HFFc6 (cell line): ENCODE data around the gene MLH3. TPM values are rescaled to one million over a fixed set of nuclear protein-coding genes. Genes with fewer than 3 reads are reported as not detected.

Source experiments
- DNase-seq: peaks from one replicate; pipeline ENCODE4 v3.0.0-alpha.2; 2018
- H3K27ac Mint-ChIP-seq: 2 replicates; pipeline ENCODE4 v1.8.0; 2020; ENCODE audit warnings: mild to moderate bottlenecking, mixed read lengths
- H3K27me3 Mint-ChIP-seq: 2 replicates; pipeline ENCODE4 v1.8.0; 2021; ENCODE audit warnings: mild to moderate bottlenecking, moderate library complexity, mixed read lengths; ENCODE audit not compliant: insufficient read depth
- H3K36me3 Mint-ChIP-seq: 2 replicates; pipeline ENCODE4 v1.8.0; 2021; ENCODE audit warnings: low read depth, mixed read lengths
- H3K4me1 Mint-ChIP-seq: 2 replicates; pipeline ENCODE4 v1.8.0; 2020; ENCODE audit warnings: low read depth, mixed read lengths
- H3K4me3 Mint-ChIP-seq: 2 replicates; pipeline ENCODE4 v1.8.0; 2020; ENCODE audit warnings: mild to moderate bottlenecking, moderate library complexity, mixed read lengths
- H3K9me3 Mint-ChIP-seq: 2 replicates; pipeline ENCODE4 v1.8.0; 2020; ENCODE audit warnings: mild to moderate bottlenecking, mixed read lengths
- total RNA-seq, 6 experiments: library from RNA; stranded (reverse); fragmentation: NEBNext Ultra II Directional; extraction: Animal tissue kit (Norgen Biotek cat#: 25700); gene quantifications; 2 replicates in 1 of 6; 3 replicates in 5 of 6; pipeline ENCODE4 v1.2.3, GENCODE V29; 2021
- TF ChIP-seq, protein P1 (sequence below): fragments of 200-600 bp; sonication (generic); IDR thresholded peaks from 2 replicates; pipeline ENCODE4 v1.5.0; 2021; ENCODE audit warnings: antibody characterized with exemption, mild to moderate bottlenecking

The MLH3 gene
- total RNA-seq, 6 experiments from 2014 or later: 5.4 to 11.6 (median 7.6) TPM

GRCh38 chr14:75049731-75050201 lies 1.5 kb downstream of the MLH3 start:
- peaks cover 3% of the 10 kb centered on the region for H3K27me3 Mint-ChIP-seq
- DNase-seq: no peak
- no peak overlapping the region; the same call in 1 of the 2 replicates for H3K27ac Mint-ChIP-seq
- no peaks in the 10 kb centered on the region for H3K9me3 Mint-ChIP-seq
- TF ChIP-seq, protein P1, sequence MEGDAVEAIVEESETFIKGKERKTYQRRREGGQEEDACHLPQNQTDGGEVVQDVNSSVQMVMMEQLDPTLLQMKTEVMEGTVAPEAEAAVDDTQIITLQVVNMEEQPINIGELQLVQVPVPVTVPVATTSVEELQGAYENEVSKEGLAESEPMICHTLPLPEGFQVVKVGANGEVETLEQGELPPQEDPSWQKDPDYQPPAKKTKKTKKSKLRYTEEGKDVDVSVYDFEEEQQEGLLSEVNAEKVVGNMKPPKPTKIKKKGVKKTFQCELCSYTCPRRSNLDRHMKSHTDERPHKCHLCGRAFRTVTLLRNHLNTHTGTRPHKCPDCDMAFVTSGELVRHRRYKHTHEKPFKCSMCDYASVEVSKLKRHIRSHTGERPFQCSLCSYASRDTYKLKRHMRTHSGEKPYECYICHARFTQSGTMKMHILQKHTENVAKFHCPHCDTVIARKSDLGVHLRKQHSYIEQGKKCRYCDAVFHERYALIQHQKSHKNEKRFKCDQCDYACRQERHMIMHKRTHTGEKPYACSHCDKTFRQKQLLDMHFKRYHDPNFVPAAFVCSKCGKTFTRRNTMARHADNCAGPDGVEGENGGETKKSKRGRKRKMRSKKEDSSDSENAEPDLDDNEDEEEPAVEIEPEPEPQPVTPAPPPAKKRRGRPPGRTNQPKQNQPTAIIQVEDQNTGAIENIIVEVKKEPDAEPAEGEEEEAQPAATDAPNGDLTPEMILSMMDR: no peak
- H3K4me1 Mint-ChIP-seq: peaks cover 93% of the 10 kb centered on the region
- H3K36me3 Mint-ChIP-seq: peaks cover 11% of the 10 kb centered on the region
- H3K4me3 Mint-ChIP-seq: peak overlapping the region; percentile 84

GRCh38 chr14:75049136-75049535 lies 2.1 kb downstream of the MLH3 start:
- H3K27me3 Mint-ChIP-seq: peaks cover 3% of the 10 kb centered on the region
- TF ChIP-seq, protein P1: no peak
- no peak for DNase-seq
- H3K9me3 Mint-ChIP-seq: no peaks in the 10 kb centered on the region
- peaks cover 93% of the 10 kb centered on the region for H3K4me1 Mint-ChIP-seq
- H3K4me3 Mint-ChIP-seq: no peak overlapping the region
- H3K27ac Mint-ChIP-seq: no peak overlapping the region
- peaks cover 11% of the 10 kb centered on the region for H3K36me3 Mint-ChIP-seq

DNA sequence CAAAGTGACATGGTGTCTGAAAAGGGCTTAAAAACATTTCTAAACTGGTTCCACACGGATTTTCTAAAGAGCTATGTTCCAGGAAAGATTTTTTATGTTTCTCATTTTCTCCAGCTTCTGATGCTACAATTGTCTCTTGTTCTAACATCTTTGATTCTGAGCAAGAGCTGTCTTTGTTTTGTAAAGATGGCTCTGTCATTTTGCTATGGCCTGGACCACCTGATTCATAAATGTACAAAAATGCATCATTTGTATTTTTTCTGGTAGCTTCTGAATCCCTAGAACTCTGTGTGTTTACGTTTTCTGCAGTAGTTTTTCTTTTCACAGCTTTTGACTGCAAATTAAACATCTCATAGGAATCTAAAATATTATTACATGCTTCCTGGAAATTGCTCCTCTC lies 3.2 kb downstream of the MLH3 start:
- Mint-ChIP-seq H3K4me1 (peaks cover 89% of the 10 kb centered on the region), H3K9me3 (no peaks in the 10 kb centered on the region), H3K27me3 (peaks cover 3% of the 10 kb centered on the region), H3K4me3 (no peak overlapping the region), H3K36me3 (peaks cover 11% of the 10 kb centered on the region), H3K27ac (peak overlapping the region; percentile 5; the same call in 1 of the 2 replicates)
- TF ChIP-seq, protein P1: no peak
- DNase-seq: no peak

GRCh38 chr14:75047506-75047905 lies 3.8 kb downstream of the MLH3 start:
- peaks cover 86% of the 10 kb centered on the region for H3K4me1 Mint-ChIP-seq
- no peaks in the 10 kb centered on the region for H3K9me3 Mint-ChIP-seq
- peaks cover 3% of the 10 kb centered on the region for H3K27me3 Mint-ChIP-seq
- H3K4me3 Mint-ChIP-seq: peak overlapping the region; percentile 38; the same call in 1 of the 2 replicates
- DNase-seq: no peak
- H3K27ac Mint-ChIP-seq: peak overlapping the region; percentile 5; the same call in 1 of the 2 replicates
- peaks cover 11% of the 10 kb centered on the region for H3K36me3 Mint-ChIP-seq
- TF ChIP-seq, protein P1: no peak

DNA sequence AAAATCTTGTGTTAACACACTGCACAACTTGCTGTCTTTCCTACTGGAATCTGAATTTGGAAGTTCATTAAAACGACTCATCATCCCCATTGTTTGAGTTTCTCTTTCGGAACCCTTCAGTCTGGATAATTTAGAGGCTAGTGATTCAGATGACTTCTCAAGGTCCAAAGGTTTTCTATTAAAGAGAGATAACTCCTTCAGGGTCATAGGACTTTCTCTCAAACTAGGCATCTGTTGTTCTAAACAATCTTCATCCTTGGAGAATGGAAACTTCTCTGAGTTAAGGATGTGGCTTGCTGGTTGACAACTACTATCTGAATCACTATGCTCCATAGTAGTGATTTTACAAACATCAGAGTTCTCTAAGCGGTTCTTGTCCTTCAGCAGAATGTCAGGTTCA lies 4.4 kb downstream of the MLH3 start:
- peak; percentile 48 for DNase-seq
- peak overlapping the region; percentile 38 for H3K4me3 Mint-ChIP-seq
- peaks cover 11% of the 10 kb centered on the region for H3K36me3 Mint-ChIP-seq
- peak overlapping the region; percentile 49 for H3K27ac Mint-ChIP-seq
- TF ChIP-seq, protein P1: no peak
- H3K27me3 Mint-ChIP-seq: peaks cover 3% of the 10 kb centered on the region
- H3K4me1 Mint-ChIP-seq: peaks cover 86% of the 10 kb centered on the region
- H3K9me3 Mint-ChIP-seq: no peaks in the 10 kb centered on the region

DNA sequence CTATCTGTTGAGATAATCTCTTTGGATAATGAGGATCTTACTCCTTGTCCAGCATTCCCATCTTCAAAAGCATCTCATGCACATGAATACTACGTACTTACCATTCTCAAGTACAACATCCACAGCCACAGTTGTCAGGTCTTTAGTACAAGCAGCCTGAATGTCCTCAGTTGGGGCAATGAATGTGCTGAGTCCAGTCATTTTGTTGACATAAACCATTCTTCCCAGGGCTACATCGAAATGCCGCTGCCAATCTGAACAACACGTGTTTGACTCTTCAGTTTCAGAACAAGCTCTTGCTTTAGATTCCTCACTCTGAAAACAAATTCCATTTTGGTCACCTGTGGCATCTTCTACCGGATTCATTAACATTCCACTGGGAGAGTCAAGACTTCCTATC lies 5.0 kb downstream of the MLH3 start:
- H3K9me3 Mint-ChIP-seq: no peaks in the 10 kb centered on the region
- DNase-seq: no peak
- no peak overlapping the region; the same call in 1 of the 2 replicates for H3K4me3 Mint-ChIP-seq
- H3K27ac Mint-ChIP-seq: peak overlapping the region; percentile 49; the same call in 1 of the 2 replicates
- TF ChIP-seq, protein P1: no peak
- peaks cover 11% of the 10 kb centered on the region for H3K36me3 Mint-ChIP-seq
- H3K4me1 Mint-ChIP-seq: peaks cover 88% of the 10 kb centered on the region
- peaks cover 1% of the 10 kb centered on the region for H3K27me3 Mint-ChIP-seq
